Neural crest cell (in vitro differentiated cells): Measurements from ENCODE around the gene LGALS9. TPM values are rescaled to one million over a fixed set of nuclear protein-coding genes. Genes with fewer than 3 reads are reported as not detected.
"Not testable (repeated sequence)": the region's sequence is repeated elsewhere in the genome, so short reads cannot be mapped to it uniquely, and the experiment has no call there.

ENCODE experiments used
- DNase-seq: peaks from one replicate; pipeline ENCODE4 v3.0.0; 2021; ENCODE audit warnings: low read depth, mixed read lengths, low spot score
- H3K27ac Mint-ChIP-seq: one replicate; pipeline ENCODE4 v1.8.0; 2021; ENCODE audit warnings: mild to moderate bottlenecking, mixed read lengths; ENCODE audit not compliant: unreplicated experiment
- H3K27me3 Mint-ChIP-seq: 2 replicates; pipeline ENCODE4 v1.8.0; 2021; ENCODE audit warnings: low read depth, mild to moderate bottlenecking, mixed read lengths
- H3K36me3 Mint-ChIP-seq: 2 replicates; pipeline ENCODE4 v1.8.0; 2021; ENCODE audit warnings: low read depth, mild to moderate bottlenecking, mixed read lengths
- H3K4me1 Mint-ChIP-seq: 2 replicates; pipeline ENCODE4 v1.8.0; 2021; ENCODE audit warnings: mixed read lengths
- H3K4me3 Mint-ChIP-seq: one replicate; pipeline ENCODE4 v1.8.0; 2021; ENCODE audit warnings: mild to moderate bottlenecking, mixed read lengths
- H3K9me3 Mint-ChIP-seq: 2 replicates; pipeline ENCODE4 v1.8.0; 2021; ENCODE audit warnings: mixed read lengths
- CTCF ChIP-seq: fragments of 200-600 bp; sonication (generic); conservative IDR thresholded peaks from 2 replicates; pipeline ENCODE4 v1.5.0; 2021; ENCODE audit warnings: antibody characterized with exemption, mild to moderate bottlenecking
- total RNA-seq: library from RNA; stranded (reverse); gene quantifications from 2 replicates; pipeline ENCODE4 v1.2.1, GENCODE V29; 2021

Gene LGALS9
- total RNA-seq, 1 donor from 2014 or later, result 0.84 TPM

- H3K27ac Mint-ChIP-seq, result no peak overlapping the region
- peaks cover 4% of the 10 kb centered on the region for H3K27me3 Mint-ChIP-seq
- no peaks in the 10 kb centered on the region for H3K9me3 Mint-ChIP-seq
- no peaks in the 10 kb centered on the region for H3K4me1 Mint-ChIP-seq
- H3K36me3 Mint-ChIP-seq, result no peaks in the 10 kb centered on the region
- DNase-seq, result no peak
- no peak for TF ChIP-seq CTCF
- H3K4me3 Mint-ChIP-seq, result no peak overlapping the region
Measured at GRCh38 chr17:27654136-27654535, 23.1 kb downstream of the LGALS9 start.

- H3K4me1 Mint-ChIP-seq, result no peaks in the 10 kb centered on the region
- no peaks in the 10 kb centered on the region for H3K9me3 Mint-ChIP-seq
- no peak overlapping the region for H3K4me3 Mint-ChIP-seq
- H3K27me3 Mint-ChIP-seq, result peaks cover 4% of the 10 kb centered on the region
- peak; percentile 78 for DNase-seq
- peak; percentile 94 for TF ChIP-seq CTCF
- H3K36me3 Mint-ChIP-seq, result no peaks in the 10 kb centered on the region
- H3K27ac Mint-ChIP-seq, result no peak overlapping the region
Measured at GRCh38 chr17:27654654-27655524, 23.9 kb downstream of the LGALS9 start.

GRCh38 chr17:27655525-27656111 lies 24.6 kb downstream of the LGALS9 start:
- not testable (repeated sequence) for H3K4me1 Mint-ChIP-seq, H3K4me3 Mint-ChIP-seq, DNase-seq, H3K9me3 Mint-ChIP-seq, H3K27me3 Mint-ChIP-seq, H3K27ac Mint-ChIP-seq, H3K36me3 Mint-ChIP-seq

GRCh38 chr17:27656620-27657019 lies 25.6 kb downstream of the LGALS9 start:
- not testable (repeated sequence) for H3K36me3 Mint-ChIP-seq, DNase-seq, H3K27me3 Mint-ChIP-seq, H3K4me1 Mint-ChIP-seq, H3K4me3 Mint-ChIP-seq, H3K27ac Mint-ChIP-seq, H3K9me3 Mint-ChIP-seq

- H3K27me3 Mint-ChIP-seq, result peaks cover 4% of the 10 kb centered on the region
- no peaks in the 10 kb centered on the region for H3K9me3 Mint-ChIP-seq
- H3K4me1 Mint-ChIP-seq, result no peaks in the 10 kb centered on the region
- no peak for DNase-seq
- H3K27ac Mint-ChIP-seq, result no peak overlapping the region
- H3K4me3 Mint-ChIP-seq, result no peak overlapping the region
- TF ChIP-seq CTCF, result no peak
- H3K36me3 Mint-ChIP-seq, result no peaks in the 10 kb centered on the region
Measured at GRCh38 chr17:27657620-27658019, 26.6 kb downstream of the LGALS9 start.

GRCh38 chr17:27659683-27660082 lies 28.7 kb downstream of the LGALS9 start:
- no peaks in the 10 kb centered on the region for H3K4me1 Mint-ChIP-seq
- TF ChIP-seq CTCF, result no peak
- H3K27ac Mint-ChIP-seq, result no peak overlapping the region
- no peaks in the 10 kb centered on the region for H3K36me3 Mint-ChIP-seq
- H3K9me3 Mint-ChIP-seq, result no peaks in the 10 kb centered on the region
- peaks cover 7% of the 10 kb centered on the region for H3K27me3 Mint-ChIP-seq
- no peak for DNase-seq
- no peak overlapping the region for H3K4me3 Mint-ChIP-seq
